ENCODE data around the gene POR. TPM values are rescaled to one million over a fixed set of nuclear protein-coding genes. Genes with fewer than 3 reads are reported as not detected.

POR gene
- total RNA-seq, 1 experiment from 2014 or later: 205 TPM

DNA sequence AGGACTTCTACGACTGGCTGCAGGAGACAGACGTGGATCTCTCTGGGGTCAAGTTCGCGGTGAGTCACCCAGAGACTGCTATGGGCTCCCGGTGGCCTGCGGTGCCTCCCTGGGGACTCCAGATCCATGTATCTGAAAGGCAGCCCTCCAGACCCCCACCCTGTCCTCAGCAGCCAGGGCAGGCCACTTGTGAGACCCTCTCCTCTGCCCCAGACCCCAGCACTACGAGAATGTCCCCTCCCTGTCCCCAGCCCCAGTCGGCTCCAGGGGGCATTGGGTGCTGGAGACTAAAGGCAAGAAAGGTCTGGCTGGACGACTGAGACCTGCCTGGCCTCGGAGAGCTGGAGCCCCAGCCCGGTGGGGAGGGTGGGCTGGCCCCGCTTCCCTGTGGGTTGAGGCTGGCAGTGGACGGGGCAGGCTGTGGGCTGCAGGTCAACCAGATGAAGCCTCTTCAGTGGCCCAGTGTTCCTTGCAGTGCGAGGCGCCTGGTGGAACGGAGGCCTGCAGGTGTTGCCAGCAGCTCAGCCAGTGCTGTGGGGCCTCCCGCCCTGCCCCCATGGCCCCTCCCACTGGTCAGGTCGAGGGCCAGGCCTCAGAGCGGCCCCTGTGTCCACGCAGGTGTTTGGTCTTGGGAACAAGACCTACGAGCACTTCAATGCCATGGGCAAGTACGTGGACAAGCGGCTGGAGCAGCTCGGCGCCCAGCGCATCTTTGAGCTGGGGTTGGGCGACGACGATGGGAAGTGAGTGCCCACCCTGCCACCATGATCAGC lies 65.7 kb downstream of the POR start:
- no peaks in the 10 kb centered on the region for H3K9me2 ChIP-seq (ENCODE audit: insufficient read depth)
- POLR2A ChIA-PET (ENCODE audit: unreplicated experiment): interaction anchor here (0.7 kb wide), 1 partner anchor 40 kb away, joined by 4 read pairs; no protein-coding TSS in a partner anchor
- H2AFZ ChIP-seq: no peak overlapping the region
- H3K36me3 ChIP-seq (ENCODE audit: low read depth): no peaks in the 10 kb centered on the region
- no peak overlapping the region for H3K4me3 ChIP-seq
- H3K4me2 ChIP-seq: no peak overlapping the region
- no peaks in the 10 kb centered on the region for H3K4me1 ChIP-seq (replicated peaks; ENCODE audit: insufficient read depth)
- no peaks in the 10 kb centered on the region; the same call in 1 of the 2 replicates for H4K20me1 ChIP-seq (ENCODE audit: insufficient read depth)
- CTCF ChIA-PET: no interaction called here
- no peaks in the 10 kb centered on the region for H3K79me2 ChIP-seq (ENCODE audit: low read depth)
- no TSS peak for BruUV-seq (replicated peaks)
- intact Hi-C loops (cut with micrococcal nuclease; ENCODE audit: unreplicated experiment): no loop called here
- H3K27ac ChIP-seq: no peak overlapping the region
- no peak for DNase-seq
- H3K9me3 ChIP-seq (ENCODE audit: insufficient read depth, low read depth): no peaks in the 10 kb centered on the region
- 0 out of 2 replicates have a peak, but pooled peaks cover 6% of the 10 kb centered on the region for H3F3A ChIP-seq (ENCODE audit: insufficient read depth, low read depth)
- TF ChIP-seq, protein P1, sequence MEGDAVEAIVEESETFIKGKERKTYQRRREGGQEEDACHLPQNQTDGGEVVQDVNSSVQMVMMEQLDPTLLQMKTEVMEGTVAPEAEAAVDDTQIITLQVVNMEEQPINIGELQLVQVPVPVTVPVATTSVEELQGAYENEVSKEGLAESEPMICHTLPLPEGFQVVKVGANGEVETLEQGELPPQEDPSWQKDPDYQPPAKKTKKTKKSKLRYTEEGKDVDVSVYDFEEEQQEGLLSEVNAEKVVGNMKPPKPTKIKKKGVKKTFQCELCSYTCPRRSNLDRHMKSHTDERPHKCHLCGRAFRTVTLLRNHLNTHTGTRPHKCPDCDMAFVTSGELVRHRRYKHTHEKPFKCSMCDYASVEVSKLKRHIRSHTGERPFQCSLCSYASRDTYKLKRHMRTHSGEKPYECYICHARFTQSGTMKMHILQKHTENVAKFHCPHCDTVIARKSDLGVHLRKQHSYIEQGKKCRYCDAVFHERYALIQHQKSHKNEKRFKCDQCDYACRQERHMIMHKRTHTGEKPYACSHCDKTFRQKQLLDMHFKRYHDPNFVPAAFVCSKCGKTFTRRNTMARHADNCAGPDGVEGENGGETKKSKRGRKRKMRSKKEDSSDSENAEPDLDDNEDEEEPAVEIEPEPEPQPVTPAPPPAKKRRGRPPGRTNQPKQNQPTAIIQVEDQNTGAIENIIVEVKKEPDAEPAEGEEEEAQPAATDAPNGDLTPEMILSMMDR (conservative IDR thresholded peaks at IDR 0.05): no peak
- no peak for TF ChIP-seq EZH2 (IDR thresholded peaks at IDR 0.05; ENCODE audit: low read depth)
- no peaks in the 10 kb centered on the region for H3K27me3 ChIP-seq (ENCODE audit: insufficient read depth, low read depth)

DNA sequence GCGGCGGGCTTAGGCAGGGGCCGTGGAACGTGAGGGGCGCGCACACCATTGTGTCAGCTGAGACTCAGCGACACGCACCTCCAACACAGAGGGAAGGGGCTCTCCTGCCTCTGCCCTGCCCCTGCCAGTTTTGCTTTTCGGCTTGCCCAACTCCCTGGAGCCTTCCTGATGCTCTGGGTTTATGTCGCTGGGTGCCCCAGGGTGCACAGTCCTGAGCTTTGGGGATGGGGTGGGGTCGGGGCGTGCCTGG lies 66.2 kb downstream of the POR start:
- Histone ChIP-seq H3K27me3 (ENCODE audit: insufficient read depth, low read depth) (no peaks in the 10 kb centered on the region), H3K4me3 (no peak overlapping the region), H3K27ac (no peak overlapping the region), H3K4me2 (no peak overlapping the region), H3K9me3 (ENCODE audit: insufficient read depth, low read depth) (no peaks in the 10 kb centered on the region), H3K79me2 (ENCODE audit: low read depth) (no peaks in the 10 kb centered on the region), H4K20me1 (ENCODE audit: insufficient read depth) (no peaks in the 10 kb centered on the region; the same call in 1 of the 2 replicates), H3K9me2 (ENCODE audit: insufficient read depth) (no peaks in the 10 kb centered on the region), H3K36me3 (ENCODE audit: low read depth) (no peaks in the 10 kb centered on the region), H3K4me1 (replicated peaks; ENCODE audit: insufficient read depth) (no peaks in the 10 kb centered on the region), H3F3A (ENCODE audit: insufficient read depth, low read depth) (0 out of 2 replicates have a peak, but pooled peaks cover 6% of the 10 kb centered on the region), H2AFZ (no peak overlapping the region)
- CTCF ChIA-PET: no interaction called here
- POLR2A ChIA-PET (ENCODE audit: unreplicated experiment): interaction anchor here (0.7 kb wide), 1 partner anchor 40 kb away, joined by 4 read pairs; no protein-coding TSS in a partner anchor
- no peak for DNase-seq
- BruUV-seq (replicated peaks): no TSS peak
- intact Hi-C loops (cut with micrococcal nuclease; ENCODE audit: unreplicated experiment): no loop called here
- no peak for TF ChIP-seq EZH2 (IDR thresholded peaks at IDR 0.05; ENCODE audit: low read depth)
- TF ChIP-seq, protein P1 (conservative IDR thresholded peaks at IDR 0.05): no peak

DNA sequence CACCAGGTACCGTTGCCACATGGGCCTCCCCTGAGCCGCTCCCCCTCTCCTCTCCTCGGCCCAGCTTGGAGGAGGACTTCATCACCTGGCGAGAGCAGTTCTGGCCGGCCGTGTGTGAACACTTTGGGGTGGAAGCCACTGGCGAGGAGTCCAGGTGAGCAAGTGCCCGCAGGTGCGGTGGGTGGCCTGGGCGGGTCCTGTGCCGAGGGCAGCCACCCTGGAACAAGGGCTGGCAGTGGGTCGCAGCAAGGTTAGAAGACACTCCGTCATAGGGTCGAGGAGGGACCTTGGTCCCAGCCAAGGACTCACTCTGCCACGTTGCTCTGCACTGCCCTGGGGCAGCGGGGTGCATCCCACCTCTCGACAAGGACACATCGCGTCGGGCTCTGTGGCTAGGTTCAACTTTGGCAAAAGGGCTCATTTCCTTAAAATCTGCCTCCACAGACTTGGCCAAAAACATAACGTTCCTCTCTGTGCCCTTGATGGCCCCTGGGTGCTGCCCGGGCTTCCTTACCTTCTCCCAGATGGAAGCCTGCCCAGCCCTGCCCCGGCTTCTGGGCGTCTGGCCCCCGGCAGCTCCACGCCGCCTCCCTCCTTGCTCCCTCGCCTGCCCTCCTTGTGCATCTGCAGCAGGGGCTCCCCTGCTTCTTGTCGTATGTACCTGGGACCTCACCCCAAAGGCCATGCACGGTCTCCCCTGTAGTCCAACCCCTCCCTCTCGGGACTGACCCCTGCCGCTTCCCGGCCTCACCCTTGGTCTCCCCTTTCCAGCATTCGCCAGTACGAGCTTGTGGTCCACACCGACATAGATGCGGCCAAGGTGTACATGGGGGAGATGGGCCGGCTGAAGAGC lies 66.7 kb downstream of the POR start:
- Histone ChIP-seq H3F3A (ENCODE audit: insufficient read depth, low read depth) (0 out of 2 replicates have a peak, but pooled peaks cover 6% of the 10 kb centered on the region), H3K9me2 (ENCODE audit: insufficient read depth) (no peaks in the 10 kb centered on the region), H3K9me3 (ENCODE audit: insufficient read depth, low read depth) (no peaks in the 10 kb centered on the region), H3K79me2 (ENCODE audit: low read depth) (no peaks in the 10 kb centered on the region), H4K20me1 (ENCODE audit: insufficient read depth) (no peaks in the 10 kb centered on the region; the same call in 1 of the 2 replicates), H3K4me1 (replicated peaks; ENCODE audit: insufficient read depth) (no peaks in the 10 kb centered on the region), H3K36me3 (ENCODE audit: low read depth) (no peaks in the 10 kb centered on the region), H3K27me3 (ENCODE audit: insufficient read depth, low read depth) (no peaks in the 10 kb centered on the region), H3K27ac (no peak overlapping the region), H3K4me2 (no peak overlapping the region), H2AFZ (no peak overlapping the region), H3K4me3 (no peak overlapping the region)
- no peak for DNase-seq
- ChIA-PET CTCF (no interaction called here), POLR2A (ENCODE audit: unreplicated experiment) (interaction anchor here (0.6 to 0.7 kb wide), 2 partner anchors 117 to 409 kb away, joined by 5 to 18 read pairs; no protein-coding TSS in a partner anchor)
- intact Hi-C loops (cut with micrococcal nuclease; ENCODE audit: unreplicated experiment): no loop called here
- no TSS peak for BruUV-seq (replicated peaks)
- TF ChIP-seq, protein P1 (conservative IDR thresholded peaks at IDR 0.05): no peak
- no peak for TF ChIP-seq EZH2 (IDR thresholded peaks at IDR 0.05; ENCODE audit: low read depth)

All from PC-9 (cell line).